ENCODE data around the gene MYO1G. TPM values are rescaled to one million over a fixed set of nuclear protein-coding genes. Genes with fewer than 3 reads are reported as not detected.
A peak's percentile ranks its signal among the peaks of the same experiment; 100 is the strongest.

MYO1G gene
- total RNA-seq, 1 experiment from 2014 or later, result 0.41 TPM

DNA sequence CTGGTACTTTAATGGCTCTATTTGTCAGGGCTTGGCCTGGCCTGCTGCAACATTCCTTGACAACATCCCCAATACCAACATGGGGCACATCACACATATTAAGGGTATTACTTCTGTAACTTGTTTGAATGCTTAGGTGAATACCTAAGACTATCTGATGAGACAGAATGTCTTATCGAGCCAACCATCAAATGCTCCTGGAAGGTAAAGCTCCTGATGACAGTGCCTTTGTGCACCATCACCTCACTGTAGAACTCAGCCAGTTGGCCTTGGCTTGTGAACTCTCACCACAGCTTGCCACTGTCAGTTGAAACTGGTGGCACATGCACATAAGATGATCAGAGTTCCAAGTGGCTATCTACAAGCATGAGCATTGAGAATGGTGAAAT, 3.7 kb upstream of the MYO1G start:
- TF ChIP-seq, protein P1, sequence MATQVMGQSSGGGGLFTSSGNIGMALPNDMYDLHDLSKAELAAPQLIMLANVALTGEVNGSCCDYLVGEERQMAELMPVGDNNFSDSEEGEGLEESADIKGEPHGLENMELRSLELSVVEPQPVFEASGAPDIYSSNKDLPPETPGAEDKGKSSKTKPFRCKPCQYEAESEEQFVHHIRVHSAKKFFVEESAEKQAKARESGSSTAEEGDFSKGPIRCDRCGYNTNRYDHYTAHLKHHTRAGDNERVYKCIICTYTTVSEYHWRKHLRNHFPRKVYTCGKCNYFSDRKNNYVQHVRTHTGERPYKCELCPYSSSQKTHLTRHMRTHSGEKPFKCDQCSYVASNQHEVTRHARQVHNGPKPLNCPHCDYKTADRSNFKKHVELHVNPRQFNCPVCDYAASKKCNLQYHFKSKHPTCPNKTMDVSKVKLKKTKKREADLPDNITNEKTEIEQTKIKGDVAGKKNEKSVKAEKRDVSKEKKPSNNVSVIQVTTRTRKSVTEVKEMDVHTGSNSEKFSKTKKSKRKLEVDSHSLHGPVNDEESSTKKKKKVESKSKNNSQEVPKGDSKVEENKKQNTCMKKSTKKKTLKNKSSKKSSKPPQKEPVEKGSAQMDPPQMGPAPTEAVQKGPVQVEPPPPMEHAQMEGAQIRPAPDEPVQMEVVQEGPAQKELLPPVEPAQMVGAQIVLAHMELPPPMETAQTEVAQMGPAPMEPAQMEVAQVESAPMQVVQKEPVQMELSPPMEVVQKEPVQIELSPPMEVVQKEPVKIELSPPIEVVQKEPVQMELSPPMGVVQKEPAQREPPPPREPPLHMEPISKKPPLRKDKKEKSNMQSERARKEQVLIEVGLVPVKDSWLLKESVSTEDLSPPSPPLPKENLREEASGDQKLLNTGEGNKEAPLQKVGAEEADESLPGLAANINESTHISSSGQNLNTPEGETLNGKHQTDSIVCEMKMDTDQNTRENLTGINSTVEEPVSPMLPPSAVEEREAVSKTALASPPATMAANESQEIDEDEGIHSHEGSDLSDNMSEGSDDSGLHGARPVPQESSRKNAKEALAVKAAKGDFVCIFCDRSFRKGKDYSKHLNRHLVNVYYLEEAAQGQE (IDR thresholded peaks at IDR 0.05; ENCODE audit: insufficient read depth in 1 of 2, low read depth in 2 of 2, low read length in 1 of 2), result no peak
- TF ChIP-seq POLR2AphosphoS5 (IDR thresholded peaks at IDR 0.05; ENCODE audit: low read depth, low read length), result peak; percentile 49; the same call in 1 of the 2 replicates
- intact Hi-C loops (cut with micrococcal nuclease; ENCODE audit: unreplicated experiment) (no loop called here), in situ Hi-C loops (cut with HindIII; ENCODE audit: low pct_unique_long_range_greater_than_20kb, low sequenced_read_pairs) (no loop called here)
- H3K27ac ChIP-seq (ENCODE audit: low read length), result no peak overlapping the region
- H3K36me3 ChIP-seq (ENCODE audit: control insufficient read depth, insufficient read depth, low read length), result peaks cover 35% of the 10 kb centered on the region
- no peaks in the 10 kb centered on the region for H3K27me3 ChIP-seq (ENCODE audit: control insufficient read depth, insufficient read depth, low read length)
- ChIA-PET CTCF (interaction anchor here (2.2 kb wide), 1 partner anchor 9 kb away, joined by 12 read pairs; no protein-coding TSS in a partner anchor), POLR2A (interaction anchor here (0.6 to 1.2 kb wide), 5 partner anchors 9 to 147 kb away, joined by 3 to 9 read pairs (median 5); no protein-coding TSS in a partner anchor)
- ATAC-seq, result no peak
- H3K4me3 ChIP-seq (ENCODE audit: low read depth in 2 of 2, low read length in 2 of 2), result no peak overlapping the region
- DNase-seq (ENCODE audit: low read depth, low spot score), result no peak
- BruUV-seq (replicated peaks), result no TSS peak
- H3K9me3 ChIP-seq (ENCODE audit: control insufficient read depth, insufficient read depth, low read depth, low read length), result no peaks in the 10 kb centered on the region
- H3K4me1 ChIP-seq (ENCODE audit: control insufficient read depth, insufficient read depth, low read length), result peaks cover 31% of the 10 kb centered on the region

DNA sequence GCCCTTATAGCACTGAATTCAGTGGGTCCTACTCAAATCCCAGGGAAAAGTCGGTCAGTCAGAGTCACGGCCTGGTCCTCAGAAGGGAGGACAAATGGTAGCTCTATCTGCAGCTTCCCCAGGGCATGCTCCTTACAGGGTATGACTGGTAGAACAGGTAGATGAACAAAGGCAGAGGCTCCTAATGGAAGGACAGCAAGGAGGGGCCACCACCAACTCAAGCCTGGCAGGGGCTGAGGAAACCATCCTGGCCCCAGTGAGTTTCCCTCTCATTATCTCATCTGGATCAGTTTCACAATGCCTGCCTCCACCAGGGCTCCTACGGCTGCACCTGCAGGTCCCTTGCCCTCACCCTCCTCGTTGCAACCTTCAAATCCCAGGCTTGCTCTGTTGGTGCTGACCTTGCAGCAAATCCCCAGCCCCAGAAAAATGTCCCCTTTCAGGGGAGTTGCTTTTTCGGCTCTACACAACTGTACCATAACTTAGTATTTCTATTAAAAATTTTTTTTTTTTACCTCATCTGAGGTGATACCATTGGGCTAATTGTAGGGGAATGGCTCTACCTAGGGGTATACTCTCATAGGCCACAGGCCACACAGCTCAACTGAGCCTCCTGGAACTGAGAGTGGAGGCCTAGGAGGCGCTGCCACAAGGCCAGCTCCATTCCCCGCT, 2.4 kb upstream of the MYO1G start:
- no peak for DNase-seq (ENCODE audit: low read depth, low spot score)
- peak; percentile 26; the same call in 1 of the 2 replicates for ATAC-seq
- POLR2A ChIA-PET, result interaction anchor here (1.1 kb wide), 1 partner anchor 8 kb away, joined by 7 read pairs; no protein-coding TSS in a partner anchor
- TF ChIP-seq SIN3A (IDR thresholded peaks at IDR 0.05; ENCODE audit: borderline replicate concordance, insufficient read depth, low read depth, low read length), result no peak
- no peak for TF ChIP-seq POLR2AphosphoS5 (IDR thresholded peaks at IDR 0.05; ENCODE audit: low read depth, low read length)
- TF ChIP-seq, protein P1 (IDR thresholded peaks at IDR 0.05; ENCODE audit: insufficient read depth in 1 of 2, low read depth in 2 of 2, low read length in 1 of 2), result no peak
- TF ChIP-seq, protein P2, sequence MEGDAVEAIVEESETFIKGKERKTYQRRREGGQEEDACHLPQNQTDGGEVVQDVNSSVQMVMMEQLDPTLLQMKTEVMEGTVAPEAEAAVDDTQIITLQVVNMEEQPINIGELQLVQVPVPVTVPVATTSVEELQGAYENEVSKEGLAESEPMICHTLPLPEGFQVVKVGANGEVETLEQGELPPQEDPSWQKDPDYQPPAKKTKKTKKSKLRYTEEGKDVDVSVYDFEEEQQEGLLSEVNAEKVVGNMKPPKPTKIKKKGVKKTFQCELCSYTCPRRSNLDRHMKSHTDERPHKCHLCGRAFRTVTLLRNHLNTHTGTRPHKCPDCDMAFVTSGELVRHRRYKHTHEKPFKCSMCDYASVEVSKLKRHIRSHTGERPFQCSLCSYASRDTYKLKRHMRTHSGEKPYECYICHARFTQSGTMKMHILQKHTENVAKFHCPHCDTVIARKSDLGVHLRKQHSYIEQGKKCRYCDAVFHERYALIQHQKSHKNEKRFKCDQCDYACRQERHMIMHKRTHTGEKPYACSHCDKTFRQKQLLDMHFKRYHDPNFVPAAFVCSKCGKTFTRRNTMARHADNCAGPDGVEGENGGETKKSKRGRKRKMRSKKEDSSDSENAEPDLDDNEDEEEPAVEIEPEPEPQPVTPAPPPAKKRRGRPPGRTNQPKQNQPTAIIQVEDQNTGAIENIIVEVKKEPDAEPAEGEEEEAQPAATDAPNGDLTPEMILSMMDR (IDR thresholded peaks at IDR 0.05), result no peak
- TF ChIP-seq TCF7L2 (IDR thresholded peaks at IDR 0.05; ENCODE audit: low read depth, low read length), result no peak
- Histone ChIP-seq H3K36me3 (ENCODE audit: control insufficient read depth, insufficient read depth, low read length) (peaks cover 35% of the 10 kb centered on the region), H3K27ac (ENCODE audit: low read length) (no peak overlapping the region), H3K4me3 (ENCODE audit: low read depth in 2 of 2, low read length in 2 of 2) (no peak overlapping the region), H3K9me3 (ENCODE audit: control insufficient read depth, insufficient read depth, low read depth, low read length) (no peaks in the 10 kb centered on the region), H3K27me3 (ENCODE audit: control insufficient read depth, insufficient read depth, low read length) (no peaks in the 10 kb centered on the region), H3K4me1 (ENCODE audit: control insufficient read depth, insufficient read depth, low read length) (peaks cover 29% of the 10 kb centered on the region)
- in situ Hi-C loops (cut with HindIII; ENCODE audit: low pct_unique_long_range_greater_than_20kb, low sequenced_read_pairs), result no loop called here
- CTCF ChIA-PET, result interaction anchor here (2.2 kb wide), 1 partner anchor 8 kb away, joined by 12 read pairs; no protein-coding TSS in a partner anchor
- intact Hi-C loops (cut with micrococcal nuclease; ENCODE audit: unreplicated experiment), result no loop called here
- BruUV-seq (replicated peaks), result no TSS peak
